Liver (tissue), 9 donors: Measurements from ENCODE around the gene BTNL8. TPM values are rescaled to one million over a fixed set of nuclear protein-coding genes. Genes with fewer than 3 reads are reported as not detected.

Experiments
- DNase-seq: peaks from one replicate; pipeline ENCODE4 v3.0.0-alpha.2; 2017; ENCODE audit warnings: low spot score
- H3K27ac ChIP-seq, 2 donors: one replicate each; pipeline ENCODE4 v1.7.0; 2013; ENCODE audit warnings: inconsistent platforms in 2 of 2, low read length in 2 of 2, control low read depth in 1 of 2, low read depth in 1 of 2, mild to moderate bottlenecking in 1 of 2
- H3K27me3 ChIP-seq, 4 donors: one replicate each; pipeline versions ENCODE4 v1.6.1 to v1.7.0; 2013; ENCODE audit warnings: low read length in 3 of 4, inconsistent platforms in 1 of 4, mild to moderate bottlenecking in 1 of 4, moderate library complexity in 1 of 4; ENCODE audit not compliant: control insufficient read depth in 4 of 4, insufficient read depth in 4 of 4
- H3K36me3 ChIP-seq, 4 donors: one replicate each; pipeline versions ENCODE4 v1.6.1 to v1.7.0; 2013; ENCODE audit warnings: low read length in 3 of 4, mild to moderate bottlenecking in 3 of 4, low read depth in 1 of 4, moderate library complexity in 1 of 4; ENCODE audit not compliant: control insufficient read depth in 4 of 4, insufficient read depth in 3 of 4
- H3K4me1 ChIP-seq, 4 donors: one replicate each; pipeline versions ENCODE4 v1.6.1 to v1.7.0; 2013; ENCODE audit warnings: low read length in 3 of 4, mild to moderate bottlenecking in 3 of 4, moderate library complexity in 1 of 4; ENCODE audit not compliant: control insufficient read depth in 4 of 4, insufficient read depth in 4 of 4
- H3K4me3 ChIP-seq, 3 donors: one replicate each; pipeline versions ENCODE4 v1.6.1 to v1.7.0; 2013; ENCODE audit warnings: low read length in 3 of 3, control low read depth in 1 of 3, low read depth in 1 of 3, mild to moderate bottlenecking in 1 of 3
- H3K9ac ChIP-seq, 2 donors: one replicate each; pipeline ENCODE4 v1.7.0; 2013; ENCODE audit warnings: low read length in 2 of 2, mild to moderate bottlenecking in 2 of 2, moderate library complexity in 2 of 2, control low read depth in 1 of 2, low read depth in 1 of 2
- H3K9me3 ChIP-seq, 4 donors: one replicate each; pipeline versions ENCODE4 v1.6.1 to v1.7.0; 2013; ENCODE audit warnings: low read length in 3 of 4; ENCODE audit not compliant: control insufficient read depth in 4 of 4
- FOXA1 ChIP-seq: IDR thresholded peaks from 2 replicates; pipeline ENCODE4 v1.6.1; 2016; ENCODE audit warnings: antibody characterized with exemption
- GABPA ChIP-seq, 2 donors: IDR thresholded peaks in 1 of 2; conservative IDR thresholded peaks in 1 of 2; 2 replicates each; pipeline ENCODE4 v1.6.1; 2016; ENCODE audit warnings: antibody characterized with exemption in 2 of 2, mild to moderate bottlenecking in 1 of 2, moderate library complexity in 1 of 2
- HNF4G ChIP-seq: IDR thresholded peaks from 2 replicates; pipeline ENCODE4 v1.6.1; 2016; ENCODE audit warnings: antibody characterized with exemption
- JUND ChIP-seq, 2 donors: IDR thresholded peaks; 2 replicates each; pipeline ENCODE4 v1.6.1; 2016; ENCODE audit warnings: antibody characterized with exemption in 2 of 2
- RAD21 ChIP-seq, 2 donors: IDR thresholded peaks; 2 replicates each; pipeline ENCODE4 v1.6.1; 2016; ENCODE audit warnings: antibody characterized with exemption in 2 of 2, mild to moderate bottlenecking in 2 of 2
- RXRA ChIP-seq, 2 donors: IDR thresholded peaks; 2 replicates each; pipeline ENCODE4 v1.6.1; 2017 to 2018; ENCODE audit warnings: antibody characterized with exemption in 2 of 2, mild to moderate bottlenecking in 1 of 2
- TAF1 ChIP-seq: conservative IDR thresholded peaks from 2 replicates; pipeline ENCODE4 v1.6.1; 2016; ENCODE audit warnings: antibody characterized with exemption, mild to moderate bottlenecking
- YY1 ChIP-seq: IDR thresholded peaks from 2 replicates; pipeline ENCODE4 v1.6.1; 2016; ENCODE audit warnings: antibody characterized with exemption, mild to moderate bottlenecking
- WGBS: extraction: QIAGEN DNeasy Blood & Tissue Kit; methylation state at CpG from one replicate; pipeline ENCODE4 v1.1.7; 2013; 5-methylcytosine and 5-hydroxymethylcytosine counted together
- polyA plus RNA-seq, 2 donors: library from polyadenylated mRNA; stranded (reverse) in 1 of 2; unstranded in 1 of 2; fragments of 200-250 nt in 1 of 2; fragments of >200 nt in 1 of 2; fragmentation: Nextera tagmentation in 1 of 2; extraction: Ambion mirVana in 1 of 2; gene quantifications; one replicate each; pipeline versions ENCODE4 v1.2.1 to v1.2.3, GENCODE V29; 2013 to 2015
- total RNA-seq, 2 donors: library from RNA; depleted of rRNA; stranded (reverse); fragments of >200 nt; gene quantifications; one replicate each; pipeline ENCODE4 v1.2.3, GENCODE V29; 2014
- TF ChIP-seq, protein P1 (sequence below): IDR thresholded peaks from 2 replicates; pipeline ENCODE4 v1.6.1; 2016; ENCODE audit warnings: antibody characterized with exemption
- TF ChIP-seq, protein P2 (sequence below): IDR thresholded peaks from 2 replicates; pipeline ENCODE4 v1.6.1; 2016; ENCODE audit warnings: antibody characterized with exemption
- TF ChIP-seq, protein P3 (sequence below): IDR thresholded peaks from 2 replicates; pipeline ENCODE4 v1.6.1; 2016; ENCODE audit warnings: antibody characterized with exemption, mild to moderate bottlenecking
- TF ChIP-seq, protein P4 (sequence below): IDR thresholded peaks from 2 replicates; pipeline ENCODE4 v1.6.1; 2016; ENCODE audit warnings: antibody characterized with exemption
- donor health status: healthy.
- donor health status: healthy.
- donor health status: healthy.
- donor health status: healthy.
- donor health status: healthy.

BTNL8 gene
- total and polyA plus RNA-seq, 4 donors = 0.14 to 0.67 (median 0.56) TPM

DNA sequence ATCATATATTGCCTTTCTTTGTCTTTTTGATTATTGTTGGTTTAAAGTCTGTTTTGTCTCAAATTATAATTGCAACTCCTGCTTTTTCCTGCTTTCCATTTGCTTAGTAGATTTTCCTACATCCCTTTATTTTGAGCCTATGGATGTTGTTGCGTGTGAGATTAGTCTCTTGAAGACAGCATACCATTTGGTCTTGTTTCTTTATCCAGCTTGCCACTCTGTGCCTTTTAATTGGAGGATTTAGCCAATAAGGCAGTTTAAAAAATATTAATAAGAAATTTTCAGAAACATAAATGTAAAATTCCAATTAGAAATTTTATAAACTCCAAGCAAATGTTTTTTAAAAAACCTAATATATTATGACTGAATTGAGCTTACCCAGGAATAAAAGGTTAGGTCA, 24.0 kb downstream of the BTNL8 start:
- no peak for DNase-seq
- H3K4me3 ChIP-seq = no peak overlapping the region
- H3K4me1 ChIP-seq = no peaks in the 10 kb centered on the region
- WGBS = 75% methylated on average over 1 of the region's 1 CpG
- H3K27ac ChIP-seq = no peak overlapping the region
- TF ChIP-seq HNF4G (no peak), JUND (IDR thresholded peaks at IDR 0.05) (no peak), TAF1 (no peak), GABPA (IDR thresholded peaks at IDR 0.05 in 1 of 2, conservative IDR thresholded peaks at IDR 0.05 in 1 of 2) (no peak), RXRA (IDR thresholded peaks at IDR 0.05) (no peak), FOXA1 (no peak), YY1 (no peak)
- TF ChIP-seq, protein P1, sequence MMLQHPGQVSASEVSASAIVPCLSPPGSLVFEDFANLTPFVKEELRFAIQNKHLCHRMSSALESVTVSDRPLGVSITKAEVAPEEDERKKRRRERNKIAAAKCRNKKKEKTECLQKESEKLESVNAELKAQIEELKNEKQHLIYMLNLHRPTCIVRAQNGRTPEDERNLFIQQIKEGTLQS = no peak
- TF ChIP-seq, protein P2, sequence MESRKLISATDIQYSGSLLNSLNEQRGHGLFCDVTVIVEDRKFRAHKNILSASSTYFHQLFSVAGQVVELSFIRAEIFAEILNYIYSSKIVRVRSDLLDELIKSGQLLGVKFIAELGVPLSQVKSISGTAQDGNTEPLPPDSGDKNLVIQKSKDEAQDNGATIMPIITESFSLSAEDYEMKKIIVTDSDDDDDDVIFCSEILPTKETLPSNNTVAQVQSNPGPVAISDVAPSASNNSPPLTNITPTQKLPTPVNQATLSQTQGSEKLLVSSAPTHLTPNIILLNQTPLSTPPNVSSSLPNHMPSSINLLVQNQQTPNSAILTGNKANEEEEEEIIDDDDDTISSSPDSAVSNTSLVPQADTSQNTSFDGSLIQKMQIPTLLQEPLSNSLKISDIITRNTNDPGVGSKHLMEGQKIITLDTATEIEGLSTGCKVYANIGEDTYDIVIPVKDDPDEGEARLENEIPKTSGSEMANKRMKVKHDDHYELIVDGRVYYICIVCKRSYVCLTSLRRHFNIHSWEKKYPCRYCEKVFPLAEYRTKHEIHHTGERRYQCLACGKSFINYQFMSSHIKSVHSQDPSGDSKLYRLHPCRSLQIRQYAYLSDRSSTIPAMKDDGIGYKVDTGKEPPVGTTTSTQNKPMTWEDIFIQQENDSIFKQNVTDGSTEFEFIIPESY = no peak
- TF ChIP-seq, protein P3, sequence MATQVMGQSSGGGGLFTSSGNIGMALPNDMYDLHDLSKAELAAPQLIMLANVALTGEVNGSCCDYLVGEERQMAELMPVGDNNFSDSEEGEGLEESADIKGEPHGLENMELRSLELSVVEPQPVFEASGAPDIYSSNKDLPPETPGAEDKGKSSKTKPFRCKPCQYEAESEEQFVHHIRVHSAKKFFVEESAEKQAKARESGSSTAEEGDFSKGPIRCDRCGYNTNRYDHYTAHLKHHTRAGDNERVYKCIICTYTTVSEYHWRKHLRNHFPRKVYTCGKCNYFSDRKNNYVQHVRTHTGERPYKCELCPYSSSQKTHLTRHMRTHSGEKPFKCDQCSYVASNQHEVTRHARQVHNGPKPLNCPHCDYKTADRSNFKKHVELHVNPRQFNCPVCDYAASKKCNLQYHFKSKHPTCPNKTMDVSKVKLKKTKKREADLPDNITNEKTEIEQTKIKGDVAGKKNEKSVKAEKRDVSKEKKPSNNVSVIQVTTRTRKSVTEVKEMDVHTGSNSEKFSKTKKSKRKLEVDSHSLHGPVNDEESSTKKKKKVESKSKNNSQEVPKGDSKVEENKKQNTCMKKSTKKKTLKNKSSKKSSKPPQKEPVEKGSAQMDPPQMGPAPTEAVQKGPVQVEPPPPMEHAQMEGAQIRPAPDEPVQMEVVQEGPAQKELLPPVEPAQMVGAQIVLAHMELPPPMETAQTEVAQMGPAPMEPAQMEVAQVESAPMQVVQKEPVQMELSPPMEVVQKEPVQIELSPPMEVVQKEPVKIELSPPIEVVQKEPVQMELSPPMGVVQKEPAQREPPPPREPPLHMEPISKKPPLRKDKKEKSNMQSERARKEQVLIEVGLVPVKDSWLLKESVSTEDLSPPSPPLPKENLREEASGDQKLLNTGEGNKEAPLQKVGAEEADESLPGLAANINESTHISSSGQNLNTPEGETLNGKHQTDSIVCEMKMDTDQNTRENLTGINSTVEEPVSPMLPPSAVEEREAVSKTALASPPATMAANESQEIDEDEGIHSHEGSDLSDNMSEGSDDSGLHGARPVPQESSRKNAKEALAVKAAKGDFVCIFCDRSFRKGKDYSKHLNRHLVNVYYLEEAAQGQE = no peak
- H3K9me3 ChIP-seq = peaks cover 0 to 30% (median 3%) of the 10 kb centered on the region in 4 donors
- no peaks in the 10 kb centered on the region for H3K36me3 ChIP-seq
- no peak overlapping the region for H3K9ac ChIP-seq
- peaks cover 0 to 13% (median under 1%) of the 10 kb centered on the region in 4 donors for H3K27me3 ChIP-seq

DNA sequence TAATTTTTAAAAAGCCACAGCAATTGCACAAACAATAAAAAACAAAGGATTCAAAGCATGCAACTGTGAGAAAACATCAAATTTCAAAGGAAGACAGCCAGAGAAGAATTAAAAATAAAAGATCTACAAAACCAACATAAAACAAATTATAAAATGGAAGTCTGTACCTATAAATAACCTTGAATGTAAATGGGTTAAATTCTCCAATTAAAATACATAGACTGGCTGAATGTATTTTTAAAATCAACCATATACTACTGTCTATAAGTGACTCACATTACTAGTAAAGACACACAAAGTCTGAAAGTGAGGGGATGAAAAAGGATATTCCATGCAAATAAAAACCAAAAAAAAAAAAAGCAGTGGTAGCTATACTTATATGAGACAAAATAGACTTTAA, 33.7 kb downstream of the BTNL8 start:
- H3K4me3 ChIP-seq = no peak overlapping the region
- H3K9ac ChIP-seq = no peak overlapping the region
- TF ChIP-seq FOXA1 (no peak), RAD21 (IDR thresholded peaks at IDR 0.05) (no peak), HNF4G (no peak)
- TF ChIP-seq, protein P4, sequence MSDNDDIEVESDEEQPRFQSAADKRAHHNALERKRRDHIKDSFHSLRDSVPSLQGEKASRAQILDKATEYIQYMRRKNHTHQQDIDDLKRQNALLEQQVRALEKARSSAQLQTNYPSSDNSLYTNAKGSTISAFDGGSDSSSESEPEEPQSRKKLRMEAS = no peak
- TF ChIP-seq, protein P2 = no peak
- no peaks in the 10 kb centered on the region for H3K27me3 ChIP-seq
- H3K4me1 ChIP-seq = no peaks in the 10 kb centered on the region
- H3K9me3 ChIP-seq = peaks cover 5 to 19% (median 19%) of the 10 kb centered on the region in 4 donors
- no peak overlapping the region for H3K27ac ChIP-seq
- DNase-seq = no peak
- no peaks in the 10 kb centered on the region for H3K36me3 ChIP-seq
